ENCODE results near the gene PPP1CC. TPM values are rescaled to one million over a fixed set of nuclear protein-coding genes. Genes with fewer than 3 reads are reported as not detected.

The PPP1CC gene
- total and polyA plus RNA-seq, 2 of the 4 experiments (the other 2 are of a cell fraction): 71.0 to 126 TPM

DNA sequence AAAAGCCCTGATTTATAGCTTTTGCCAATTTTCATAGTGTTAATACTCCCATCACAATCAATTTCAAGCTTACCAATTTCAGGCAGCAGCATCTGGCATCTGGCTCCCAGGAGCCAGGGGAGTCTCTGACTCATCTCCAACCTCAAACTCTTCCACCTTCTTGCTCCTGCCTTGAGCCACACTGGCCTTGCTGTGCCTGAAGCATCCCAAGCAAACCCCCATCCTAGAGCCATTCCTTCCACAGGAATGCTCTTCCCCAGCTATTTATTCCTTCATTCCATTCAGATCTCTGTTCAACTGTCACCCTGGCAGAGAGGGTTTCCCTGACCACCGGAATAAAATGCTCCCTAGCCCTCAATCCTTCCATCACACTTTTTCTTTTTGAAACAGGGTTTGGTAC lies 13.9 kb upstream of the PPP1CC start:
- no peak overlapping the region for H3K18ac ChIP-seq (ENCODE audit: low read depth, low read length)
- H2BK20ac ChIP-seq (ENCODE audit: low read depth, low read length): no peak overlapping the region
- ATAC-seq (ENCODE audit: low read depth) (no peak; the same call in 1 of the 2 replicates), DNase-seq (no peak)
- dilution Hi-C loops (cut with HindIII; ENCODE audit: low sequenced_read_pairs, unreplicated experiment): no loop called here
- H2AFZ ChIP-seq (replicated peaks; ENCODE audit: low read length, poor library complexity): no peak overlapping the region
- H3K79me1 ChIP-seq (ENCODE audit: low read depth in 1 of 2, low read length in 2 of 2): no peaks in the 10 kb centered on the region
- WGBS, 2 experiments (ENCODE audit: extremely low coverage in 2 of 2, insufficient read length in 1 of 2): no CpG with 5 or more reads among the region's 1 CpG
- H3K27ac ChIP-seq (ENCODE audit: insufficient read depth, low read length): no peak overlapping the region
- no peak overlapping the region for H2BK15ac ChIP-seq (ENCODE audit: low read depth, low read length)
- no peak overlapping the region for H4K8ac ChIP-seq (ENCODE audit: low read depth in 2 of 2, low read length in 2 of 2)
- no peak overlapping the region for H3K14ac ChIP-seq (replicated peaks; ENCODE audit: low read depth, low read length)
- H2AK9ac ChIP-seq (replicated peaks; ENCODE audit: low read depth, low read length, poor library complexity): no peak overlapping the region
- in situ Hi-C loops (cut with MboI; ENCODE audit: low sequenced_read_pairs): no loop called here
- no TSS peak for BruUV-seq (replicated peaks)
- TF ChIP-seq CEBPB (IDR thresholded peaks at IDR 0.05; ENCODE audit: low read depth, low read length): no peak
- no peak for TF ChIP-seq RCOR1 (IDR thresholded peaks at IDR 0.05; ENCODE audit: insufficient replicate concordance, low read length)
- no peak for TF ChIP-seq MAFK (IDR thresholded peaks at IDR 0.05; ENCODE audit: low read depth, low read length)
- no peak for TF ChIP-seq RAD21 (IDR thresholded peaks at IDR 0.05; ENCODE audit: low read length)
- TF ChIP-seq NFE2L2 (IDR thresholded peaks at IDR 0.05; ENCODE audit: low read depth, low read length): no peak
- TF ChIP-seq, protein P1, sequence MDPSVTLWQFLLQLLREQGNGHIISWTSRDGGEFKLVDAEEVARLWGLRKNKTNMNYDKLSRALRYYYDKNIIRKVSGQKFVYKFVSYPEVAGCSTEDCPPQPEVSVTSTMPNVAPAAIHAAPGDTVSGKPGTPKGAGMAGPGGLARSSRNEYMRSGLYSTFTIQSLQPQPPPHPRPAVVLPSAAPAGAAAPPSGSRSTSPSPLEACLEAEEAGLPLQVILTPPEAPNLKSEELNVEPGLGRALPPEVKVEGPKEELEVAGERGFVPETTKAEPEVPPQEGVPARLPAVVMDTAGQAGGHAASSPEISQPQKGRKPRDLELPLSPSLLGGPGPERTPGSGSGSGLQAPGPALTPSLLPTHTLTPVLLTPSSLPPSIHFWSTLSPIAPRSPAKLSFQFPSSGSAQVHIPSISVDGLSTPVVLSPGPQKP (IDR thresholded peaks at IDR 0.05; ENCODE audit: borderline replicate concordance, low read depth, low read length): no peak
- TF ChIP-seq SMC3 (IDR thresholded peaks at IDR 0.05; ENCODE audit: low read depth, low read length): no peak
- TF ChIP-seq, protein P2, sequence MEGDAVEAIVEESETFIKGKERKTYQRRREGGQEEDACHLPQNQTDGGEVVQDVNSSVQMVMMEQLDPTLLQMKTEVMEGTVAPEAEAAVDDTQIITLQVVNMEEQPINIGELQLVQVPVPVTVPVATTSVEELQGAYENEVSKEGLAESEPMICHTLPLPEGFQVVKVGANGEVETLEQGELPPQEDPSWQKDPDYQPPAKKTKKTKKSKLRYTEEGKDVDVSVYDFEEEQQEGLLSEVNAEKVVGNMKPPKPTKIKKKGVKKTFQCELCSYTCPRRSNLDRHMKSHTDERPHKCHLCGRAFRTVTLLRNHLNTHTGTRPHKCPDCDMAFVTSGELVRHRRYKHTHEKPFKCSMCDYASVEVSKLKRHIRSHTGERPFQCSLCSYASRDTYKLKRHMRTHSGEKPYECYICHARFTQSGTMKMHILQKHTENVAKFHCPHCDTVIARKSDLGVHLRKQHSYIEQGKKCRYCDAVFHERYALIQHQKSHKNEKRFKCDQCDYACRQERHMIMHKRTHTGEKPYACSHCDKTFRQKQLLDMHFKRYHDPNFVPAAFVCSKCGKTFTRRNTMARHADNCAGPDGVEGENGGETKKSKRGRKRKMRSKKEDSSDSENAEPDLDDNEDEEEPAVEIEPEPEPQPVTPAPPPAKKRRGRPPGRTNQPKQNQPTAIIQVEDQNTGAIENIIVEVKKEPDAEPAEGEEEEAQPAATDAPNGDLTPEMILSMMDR (conservative IDR thresholded peaks at IDR 0.05; ENCODE audit: low read depth, low read length): no peak
- TF ChIP-seq RFX5 (IDR thresholded peaks at IDR 0.05; ENCODE audit: low read depth, low read length): no peak
- TF ChIP-seq, protein P3, sequence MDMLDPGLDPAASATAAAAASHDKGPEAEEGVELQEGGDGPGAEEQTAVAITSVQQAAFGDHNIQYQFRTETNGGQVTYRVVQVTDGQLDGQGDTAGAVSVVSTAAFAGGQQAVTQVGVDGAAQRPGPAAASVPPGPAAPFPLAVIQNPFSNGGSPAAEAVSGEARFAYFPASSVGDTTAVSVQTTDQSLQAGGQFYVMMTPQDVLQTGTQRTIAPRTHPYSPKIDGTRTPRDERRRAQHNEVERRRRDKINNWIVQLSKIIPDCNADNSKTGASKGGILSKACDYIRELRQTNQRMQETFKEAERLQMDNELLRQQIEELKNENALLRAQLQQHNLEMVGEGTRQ (IDR thresholded peaks at IDR 0.05; ENCODE audit: low read depth, low read length): no peak
- no peak for TF ChIP-seq BHLHE40 (IDR thresholded peaks at IDR 0.05; ENCODE audit: low read depth, low read length)
- no peak for TF ChIP-seq CHD1 (IDR thresholded peaks at IDR 0.05; ENCODE audit: low read depth, low read length)
- no peak for TF ChIP-seq FOS (IDR thresholded peaks at IDR 0.05; ENCODE audit: low read depth, low read length)
- TF ChIP-seq MAZ (IDR thresholded peaks at IDR 0.05; ENCODE audit: borderline replicate concordance, low read depth, low read length): no peak
- no peak for TF ChIP-seq POLR2A (IDR thresholded peaks at IDR 0.05; ENCODE audit: low read depth, low read length)
- no peak for TF ChIP-seq MXI1 (IDR thresholded peaks at IDR 0.05; ENCODE audit: borderline replicate concordance, low read depth, low read length)
- H3K23ac ChIP-seq (ENCODE audit: low read depth, low read length): no peak overlapping the region
- H2AK5ac ChIP-seq (ENCODE audit: low read depth, low read length): no peak overlapping the region
- no peaks in the 10 kb centered on the region for H3K4me1 ChIP-seq (ENCODE audit: control insufficient read depth, insufficient read depth, low read length)
- no peak overlapping the region for H2BK5ac ChIP-seq (ENCODE audit: low read depth, low read length, poor library complexity, severe bottlenecking)
- CTCF ChIA-PET: interaction anchor here (0.6 kb wide), 1 partner anchor 17 kb away, joined by 3 read pairs; no protein-coding TSS in a partner anchor
- H3K9me1 ChIP-seq (ENCODE audit: insufficient read depth, low read length): no peaks in the 10 kb centered on the region
- POLR2A ChIA-PET (ENCODE audit: unreplicated experiment): no interaction called here
- no peak overlapping the region for H3K9ac ChIP-seq (ENCODE audit: low read depth, low read length)
- H3K36me3 ChIP-seq (ENCODE audit: control insufficient read depth, insufficient read depth, low read length): no peaks in the 10 kb centered on the region
- no peak overlapping the region for H3K4me3 ChIP-seq (ENCODE audit: insufficient read depth, low read depth, low read length)
- no peak overlapping the region for H4K5ac ChIP-seq (ENCODE audit: low read depth, low read length)
- no peak overlapping the region for H3K4me2 ChIP-seq (ENCODE audit: low read depth, low read length)
- H4K91ac ChIP-seq (ENCODE audit: insufficient read depth, low read depth, low read length): no peak overlapping the region
- intact Hi-C loops (cut with micrococcal nuclease): no loop called here
- no peaks in the 10 kb centered on the region for H4K20me1 ChIP-seq (ENCODE audit: insufficient read depth, low read length)
- no peak overlapping the region for H3K4ac ChIP-seq (ENCODE audit: low read depth, low read length)
- H3K27me3 ChIP-seq (ENCODE audit: control insufficient read depth, insufficient read depth, low read length): peaks cover 5% of the 10 kb centered on the region; the same call in 1 of the 2 replicates
- no peaks in the 10 kb centered on the region for H3K9me3 ChIP-seq (ENCODE audit: control insufficient read depth, insufficient read depth, low read length)
- H2BK120ac ChIP-seq (ENCODE audit: low read depth, low read length): no peak overlapping the region
- H3K56ac ChIP-seq (ENCODE audit: extremely low read depth, insufficient read depth, low read length): no peak overlapping the region
